AG04450 (cell line): Measurements from ENCODE around the gene BBS2. TPM values are rescaled to one million over a fixed set of nuclear protein-coding genes. Genes with fewer than 3 reads are reported as not detected.
A peak's percentile ranks its signal among the peaks of the same experiment; 100 is the strongest.

Experiments used
- CTCF ChIA-PET: fragments of 300-600, 350-600 bp; formaldehyde crosslinking; extraction: SDS; loops from one replicate; lab custom pipeline; 2022; ENCODE audit warnings: antibody characterized with exemption, inconsistent platforms; lab: Charles Lee
- POLR2A ChIA-PET: fragments of 350-600 bp; formaldehyde crosslinking; extraction: SDS; loops from one replicate; lab custom pipeline; 2021; ENCODE audit warnings: antibody characterized with exemption, inconsistent platforms; lab: Yijun Ruan, JAX
- DNase-seq: peaks from one replicate; pipeline ENCODE4 v3.0.0-alpha.2; 2011; ENCODE audit warnings: low read depth, low spot score
- H3K27ac ChIP-seq: one replicate; pipeline ENCODE4 v1.5.1; 2012; ENCODE audit warnings: low read depth, low read length, control low read depth
- H3K27me3 ChIP-seq: one replicate; pipeline ENCODE4 v1.6.0; 2012; ENCODE audit warnings: low read length; ENCODE audit not compliant: control insufficient read depth, insufficient read depth
- H3K4me3 ChIP-seq: 2 replicates; pipeline ENCODE4 v1.5.1; 2011; ENCODE audit warnings: mild to moderate bottlenecking, low read depth, low read length, control low read depth
- H3K9me3 ChIP-seq: 2 replicates; pipeline ENCODE4 v1.5.1; 2012; ENCODE audit warnings: low read length; ENCODE audit not compliant: control insufficient read depth, insufficient read depth
- polyA plus RNA-seq: library from polyadenylated mRNA; depleted of rRNA; stranded (reverse); fragments of >200 nt; gene quantifications from 2 replicates; pipeline ENCODE4 v1.2.3, GENCODE V29; 2011
- TF ChIP-seq, protein P1 (sequence below): IDR thresholded peaks from 2 replicates; pipeline ENCODE4 v1.5.1; 2011; ENCODE audit warnings: low read depth, low read length, control low read depth, inconsistent platforms

The BBS2 gene
- polyA plus RNA-seq, 1 experiment = 53.6 TPM

DNA sequence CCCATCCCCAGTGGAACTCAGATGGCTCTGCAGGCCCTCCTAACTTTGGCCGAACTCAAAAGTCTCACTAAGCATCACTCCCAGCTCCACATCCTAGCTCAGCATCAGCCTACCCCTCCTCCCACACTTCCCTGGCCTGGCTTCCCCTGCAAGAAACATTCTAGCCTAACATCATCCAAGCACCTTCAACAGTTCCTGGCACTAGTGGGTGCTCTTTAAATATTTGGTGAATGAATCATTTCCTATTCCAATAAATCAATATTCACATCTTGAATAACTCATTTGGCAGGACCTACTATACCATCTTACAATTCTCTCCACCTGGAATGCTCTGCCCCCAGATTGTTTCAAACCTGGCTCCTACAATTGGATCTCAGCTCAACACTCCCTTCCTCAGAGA is 11.0 kb upstream of the BBS2 start:
- TF ChIP-seq, protein P1, sequence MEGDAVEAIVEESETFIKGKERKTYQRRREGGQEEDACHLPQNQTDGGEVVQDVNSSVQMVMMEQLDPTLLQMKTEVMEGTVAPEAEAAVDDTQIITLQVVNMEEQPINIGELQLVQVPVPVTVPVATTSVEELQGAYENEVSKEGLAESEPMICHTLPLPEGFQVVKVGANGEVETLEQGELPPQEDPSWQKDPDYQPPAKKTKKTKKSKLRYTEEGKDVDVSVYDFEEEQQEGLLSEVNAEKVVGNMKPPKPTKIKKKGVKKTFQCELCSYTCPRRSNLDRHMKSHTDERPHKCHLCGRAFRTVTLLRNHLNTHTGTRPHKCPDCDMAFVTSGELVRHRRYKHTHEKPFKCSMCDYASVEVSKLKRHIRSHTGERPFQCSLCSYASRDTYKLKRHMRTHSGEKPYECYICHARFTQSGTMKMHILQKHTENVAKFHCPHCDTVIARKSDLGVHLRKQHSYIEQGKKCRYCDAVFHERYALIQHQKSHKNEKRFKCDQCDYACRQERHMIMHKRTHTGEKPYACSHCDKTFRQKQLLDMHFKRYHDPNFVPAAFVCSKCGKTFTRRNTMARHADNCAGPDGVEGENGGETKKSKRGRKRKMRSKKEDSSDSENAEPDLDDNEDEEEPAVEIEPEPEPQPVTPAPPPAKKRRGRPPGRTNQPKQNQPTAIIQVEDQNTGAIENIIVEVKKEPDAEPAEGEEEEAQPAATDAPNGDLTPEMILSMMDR = no peak
- Histone ChIP-seq H3K9me3 (no peaks in the 10 kb centered on the region), H3K4me3 (no peak overlapping the region), H3K27me3 (peaks cover 3% of the 10 kb centered on the region), H3K27ac (no peak overlapping the region)
- DNase-seq = no peak
- ChIA-PET POLR2A (no interaction called here), CTCF (interaction anchor here (1.6 kb wide), 1 partner anchor 171 kb away, joined by 5 read pairs; no protein-coding TSS in a partner anchor)

DNA sequence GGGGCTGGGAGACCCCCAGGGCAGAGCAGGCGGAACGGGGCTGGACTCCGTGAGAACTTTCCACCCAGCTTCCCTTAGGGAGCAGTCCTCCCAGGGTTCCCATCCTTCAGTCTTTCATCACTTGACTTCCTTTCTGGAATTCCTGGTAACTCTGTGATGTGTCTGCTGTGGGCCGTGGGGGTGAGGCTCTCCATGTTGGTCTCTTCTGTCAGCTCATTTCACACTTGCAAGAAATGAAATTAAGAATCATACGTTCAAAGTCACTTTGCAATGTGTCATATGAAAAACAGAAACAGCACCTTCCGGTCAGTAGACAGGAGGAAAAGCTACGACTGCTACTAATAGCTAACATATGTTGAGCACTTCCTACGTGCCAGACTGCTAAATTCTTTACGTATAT is 5.4 kb upstream of the BBS2 start:
- DNase-seq = no peak
- Histone ChIP-seq H3K9me3 (no peaks in the 10 kb centered on the region), H3K27ac (no peak overlapping the region), H3K27me3 (no peaks in the 10 kb centered on the region), H3K4me3 (no peak overlapping the region)
- ChIA-PET POLR2A (no interaction called here), CTCF (interaction anchor here (0.6 kb wide), 1 partner anchor 568 kb away, joined by 4 read pairs; no protein-coding TSS in a partner anchor)
- TF ChIP-seq, protein P1 = no peak

DNA sequence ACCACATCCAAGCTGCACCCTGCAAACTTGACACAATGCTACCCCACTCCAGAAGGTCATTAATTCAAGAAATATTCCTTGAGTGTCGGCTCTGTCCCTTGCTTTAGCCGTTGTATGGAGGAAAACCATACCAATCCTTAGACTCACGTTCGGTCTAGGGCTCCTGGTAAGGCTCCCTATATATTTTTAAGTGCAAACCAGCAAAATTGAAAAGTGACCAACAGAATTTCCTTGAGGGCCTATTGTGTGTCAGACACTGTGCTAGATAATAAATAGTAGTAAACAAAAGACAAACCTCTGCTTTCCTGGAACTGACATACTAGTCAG is 390 bp upstream of the BBS2 start:
- H3K4me3 ChIP-seq = peak overlapping the region; percentile 91
- ChIA-PET POLR2A (interaction anchor here (0.8 kb wide), 1 partner anchor 81 kb away, joined by 4 read pairs; no protein-coding TSS in a partner anchor), CTCF (interaction anchor here (1.3 to 1.5 kb wide), 2 partner anchors 81 to 182 kb away, joined by 5 to 6 read pairs; no protein-coding TSS in a partner anchor)
- TF ChIP-seq, protein P1 = no peak
- H3K27ac ChIP-seq = no peak overlapping the region
- no peaks in the 10 kb centered on the region for H3K27me3 ChIP-seq
- H3K9me3 ChIP-seq = no peaks in the 10 kb centered on the region; the same call in 1 of the 2 replicates
- DNase-seq = no peak

DNA sequence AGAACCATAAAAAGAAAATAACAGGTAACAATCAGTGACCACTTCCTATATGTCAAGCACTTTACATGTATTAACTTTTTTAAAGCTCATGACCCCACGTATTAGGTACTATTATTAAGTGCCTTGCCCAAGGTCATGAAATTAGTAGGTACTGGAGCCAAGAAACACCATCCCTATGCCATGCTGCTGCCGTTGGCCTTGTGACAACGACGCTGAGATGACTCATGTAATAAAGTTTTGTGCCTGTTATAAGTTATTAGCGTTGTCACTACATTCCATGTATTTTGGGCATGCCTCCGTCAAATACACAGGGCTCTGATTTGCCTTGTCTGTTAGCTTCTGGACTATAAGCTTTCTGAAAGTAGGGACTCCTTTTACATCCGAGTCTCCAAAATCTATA is 1.4 kb downstream of the BBS2 start:
- TF ChIP-seq, protein P1 = no peak
- Histone ChIP-seq H3K27me3 (no peaks in the 10 kb centered on the region), H3K4me3 (no peak overlapping the region), H3K27ac (no peak overlapping the region), H3K9me3 (no peaks in the 10 kb centered on the region; the same call in 1 of the 2 replicates)
- CTCF ChIA-PET = interaction anchor here (1.1 to 2.0 kb wide), 3 partner anchors 59 to 183 kb away, joined by 3 to 10 read pairs (median 5); no protein-coding TSS in a partner anchor
- no peak for DNase-seq
- POLR2A ChIA-PET = no interaction called here

DNA sequence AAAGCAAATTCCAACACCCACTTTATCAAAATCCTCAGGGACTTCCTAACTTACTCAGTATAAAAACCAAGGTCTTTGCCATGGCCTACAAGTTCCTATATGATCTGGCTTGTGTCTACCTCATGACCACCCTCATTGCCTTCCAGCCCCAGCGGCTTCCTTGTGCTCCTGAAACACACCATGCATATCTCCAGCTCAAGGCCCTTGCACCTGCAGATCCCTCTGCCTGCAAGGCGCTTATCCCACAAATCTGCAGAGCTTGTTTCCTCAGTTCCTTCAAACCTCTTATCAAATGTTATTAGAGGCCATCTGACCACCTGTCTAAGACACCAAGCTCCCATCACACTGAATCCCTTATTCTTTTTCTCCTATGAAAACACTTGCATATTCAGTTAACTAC is 2.6 kb downstream of the BBS2 start:
- CTCF ChIA-PET = interaction anchor here (0.7 to 2.0 kb wide), 4 partner anchors 83 to 185 kb away, joined by 4 to 10 read pairs (median 5); no protein-coding TSS in a partner anchor
- DNase-seq = no peak
- Histone ChIP-seq H3K27me3 (no peaks in the 10 kb centered on the region), H3K9me3 (no peaks in the 10 kb centered on the region; the same call in 1 of the 2 replicates), H3K27ac (no peak overlapping the region), H3K4me3 (no peak overlapping the region)
- POLR2A ChIA-PET = no interaction called here
- TF ChIP-seq, protein P1 = no peak
